Measurements from ENCODE around the gene ACSL1. TPM values are rescaled to one million over a fixed set of nuclear protein-coding genes. Genes with fewer than 3 reads are reported as not detected.
A peak's percentile ranks its signal among the peaks of the same experiment; 100 is the strongest.

Gene ACSL1
- total and polyA plus RNA-seq, 2 of the 8 experiments (the other 6 are each of a cell fraction or from before 2014, with no cell fraction given), result 2.3 to 8.7 TPM

DNA sequence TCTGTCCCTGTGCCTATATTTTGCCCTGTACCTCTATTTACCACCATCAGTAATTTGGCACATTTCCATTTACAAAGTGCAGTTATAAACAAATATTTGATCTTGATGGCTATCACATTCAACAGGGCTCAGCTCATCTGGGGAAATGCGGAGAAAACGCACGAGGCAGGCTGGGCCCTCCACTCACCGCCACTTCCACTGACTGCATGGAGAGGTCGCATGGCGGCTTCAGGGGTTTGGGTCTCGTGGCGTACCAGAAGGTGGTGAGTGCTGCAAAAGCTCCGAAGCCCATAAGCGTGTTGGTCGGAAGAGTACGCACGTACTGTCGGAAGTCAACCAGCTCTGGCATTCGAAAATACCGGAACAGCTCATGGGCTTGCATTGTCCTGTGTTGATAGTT, 22.6 kb downstream of the ACSL1 start:
- Histone ChIP-seq H4K91ac (replicated peaks; ENCODE audit: insufficient read length, low read length) (peak overlapping the region; percentile 3), H2BK5ac (ENCODE audit: low read depth, low read length) (no peak overlapping the region), H4K8ac (ENCODE audit: extremely low read depth, insufficient read depth, low read length) (no peak overlapping the region; the same call in 1 of the 2 replicates), H4K5ac (ENCODE audit: insufficient read length, low read depth, low read length) (no peak overlapping the region), H3K4me3 (ENCODE audit: extremely low read depth in 1 of 4, insufficient read depth in 2 of 4, low read depth in 3 of 4, low read length in 4 of 4) (no peak overlapping the region), H3K36me3 (ENCODE audit: control insufficient read depth in 2 of 4, insufficient read depth in 4 of 4, low read length in 3 of 4) (no peaks in the 10 kb centered on the region), H2AFZ (ENCODE audit: low read length) (no peak overlapping the region), H2BK20ac (ENCODE audit: low read length) (no peak overlapping the region), H2BK120ac (replicated peaks; ENCODE audit: low read depth, low read length) (no peak overlapping the region), H3K27ac (ENCODE audit: low read depth, low read length) (no peak overlapping the region), H3K23me2 (ENCODE audit: low read depth, low read length) (no peaks in the 10 kb centered on the region), H3K23ac (ENCODE audit: insufficient read length) (no peak overlapping the region), H4K20me1 (replicated peaks in 1 of 2; ENCODE audit: control insufficient read depth in 1 of 2, insufficient read depth in 2 of 2, low read length in 2 of 2) (no peaks in the 10 kb centered on the region), H3K4ac (replicated peaks; ENCODE audit: insufficient read length, low read depth, low read length) (no peak overlapping the region), H2BK15ac (ENCODE audit: low read length) (no peak overlapping the region), H3K4me1 (replicated peaks in 1 of 4; ENCODE audit: control insufficient read depth in 3 of 4, insufficient read depth in 4 of 4, low read length in 3 of 4) (peaks cover 4 to 9% (median 6%) of the 10 kb centered on the region in 4 experiments), H3K14ac (ENCODE audit: insufficient read length) (no peak overlapping the region), H3K9me3 (ENCODE audit: insufficient read depth in 2 of 2, low read depth in 1 of 2, low read length in 1 of 2) (no peaks in the 10 kb centered on the region), H3K79me2 (ENCODE audit: control insufficient read depth in 1 of 2, insufficient read depth in 2 of 2, low read length in 2 of 2) (no peaks in the 10 kb centered on the region), H2BK12ac (ENCODE audit: low read depth, low read length) (0 out of 2 replicates have a peak overlapping the region, but pooled peaks have one; percentile 84), H3K18ac (ENCODE audit: extremely low read depth, low read length) (no peak overlapping the region), H3K79me1 (ENCODE audit: low read depth, low read length) (no peaks in the 10 kb centered on the region), H3K4me2 (ENCODE audit: insufficient read depth in 1 of 2, low read depth in 2 of 2, low read length in 2 of 2) (no peak overlapping the region), H3K9ac (replicated peaks in 1 of 4; ENCODE audit: extremely low read depth in 1 of 4, low read depth in 3 of 4, low read length in 3 of 4) (no peak overlapping the region), H3K56ac (replicated peaks; ENCODE audit: insufficient read length, low read depth, low read length) (no peak overlapping the region), H3K27me3 (replicated peaks in 1 of 4; ENCODE audit: control insufficient read depth in 3 of 4, extremely low read depth in 1 of 4, insufficient read depth in 3 of 4, low read length in 3 of 4) (peaks cover 0 to 4% (median 2%) of the 10 kb centered on the region in 4 experiments; a peak in 3 of 7 replicates), H2AK5ac (ENCODE audit: low read depth, low read length) (no peak overlapping the region)
- DNase-seq (ENCODE audit: low read depth in 1 of 2, low spot score in 2 of 2), result no peak
- TF ChIP-seq POLR2AphosphoS5 (IDR thresholded peaks at IDR 0.05; ENCODE audit: low read depth, low read length) (no peak), BACH1 (IDR thresholded peaks at IDR 0.05; ENCODE audit: low read length) (no peak), RAD21 (IDR thresholded peaks at IDR 0.05 in 1 of 2, conservative IDR thresholded peaks at IDR 0.05 in 1 of 2; ENCODE audit: low read depth in 2 of 2, low read length in 2 of 2) (no peak), ZNF274 (IDR thresholded peaks at IDR 0.05; ENCODE audit: borderline replicate concordance, extremely low read depth, low read length) (no peak), FOSL1 (IDR thresholded peaks at IDR 0.05; ENCODE audit: insufficient read depth, low read depth, low read length) (no peak), RXRA (IDR thresholded peaks at IDR 0.05; ENCODE audit: insufficient read depth, low read depth, low read length) (no peak), TBP (IDR thresholded peaks at IDR 0.05; ENCODE audit: low read depth, low read length) (no peak), TCF12 (IDR thresholded peaks at IDR 0.05; ENCODE audit: low read depth, low read length) (no peak), SP1 (IDR thresholded peaks at IDR 0.05; ENCODE audit: low read depth, low read length) (no peak), CTBP2 (IDR thresholded peaks at IDR 0.05; ENCODE audit: borderline replicate concordance, insufficient read depth, insufficient read length, low read length) (no peak), EGR1 (IDR thresholded peaks at IDR 0.05; ENCODE audit: borderline replicate concordance, low read depth, low read length) (no peak), BCL11A (IDR thresholded peaks at IDR 0.05; ENCODE audit: low read depth in 2 of 2, low read length in 2 of 2) (no peak), SRF (IDR thresholded peaks at IDR 0.05; ENCODE audit: low read depth, low read length) (no peak)
- ChIA-PET CTCF (ENCODE audit: partially characterized antibody) (interaction anchor here (0.6 to 1.0 kb wide), 2 partner anchors 38 to 1010 kb away, joined by 3 to 5 read pairs; no protein-coding TSS in a partner anchor), POLR2A (ENCODE audit: partially characterized antibody) (no interaction called here)
- 89% methylated on average over 16 of the region's 16 CpGs; no CpG with 5 or more reads in 1 of the 2 experiments for WGBS, 2 experiments (ENCODE audit: extremely low coverage in 1 of 2, insufficient coverage in 1 of 2, insufficient read length in 1 of 2, insufficient replicate concordance in 2 of 2, low coverage in 1 of 2, low lambda C conversion rate in 2 of 2, missing lambda C conversion rate in 1 of 2)
- no peak for FAIRE-seq

All from H1 (cell line).